ENCODE data around the gene CEP112. TPM values are rescaled to one million over a fixed set of nuclear protein-coding genes. Genes with fewer than 3 reads are reported as not detected.
A peak's percentile ranks its signal among the peaks of the same experiment; 100 is the strongest.

The CEP112 gene
- total and polyA plus RNA-seq, 2 donors (not counting 1 experiment from before 2014, with no cell fraction given): 5.4 to 6.4 TPM

DNA sequence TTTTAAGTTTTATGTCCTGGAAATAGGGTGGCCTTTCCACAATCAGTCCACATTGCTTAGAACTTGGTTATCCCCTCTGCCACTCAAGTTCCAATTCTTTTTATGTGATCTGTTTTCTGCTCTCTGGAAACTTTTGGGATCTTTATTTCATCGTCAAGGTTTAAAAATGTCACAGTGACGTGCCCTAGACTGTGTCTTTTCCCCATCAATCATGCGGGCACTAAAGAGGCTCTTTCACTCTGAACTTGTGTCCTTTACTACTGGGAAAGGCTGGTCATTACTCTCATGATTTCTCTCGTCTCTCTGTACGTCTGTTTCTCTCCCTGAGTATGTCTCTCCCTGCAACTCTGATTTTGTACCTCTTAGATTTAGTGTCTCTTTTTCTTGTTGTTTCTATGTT lies 440.7 kb downstream of the CEP112 start:
- H3K27me3 ChIP-seq (ENCODE audit: control insufficient read depth, insufficient read depth, low read length): no peaks in the 10 kb centered on the region
- H3K4me2 ChIP-seq (ENCODE audit: extremely low read depth, insufficient read depth, low read length): no peak overlapping the region
- H3K9ac ChIP-seq (ENCODE audit: insufficient read depth, low read length): no peak overlapping the region
- DNase-seq (ENCODE audit: low read depth in 2 of 2): no peak
- H3K4me1 ChIP-seq (ENCODE audit: control insufficient read depth, extremely low read depth, insufficient read depth, low read length): peaks cover 10% of the 10 kb centered on the region
- no peaks in the 10 kb centered on the region for H3K79me2 ChIP-seq (ENCODE audit: control insufficient read depth, insufficient read depth, low read length)
- no peaks in the 10 kb centered on the region for H4K20me1 ChIP-seq (ENCODE audit: control insufficient read depth, extremely low read depth, insufficient read depth, low read length)
- H3K27ac ChIP-seq (ENCODE audit: insufficient read depth, low read length): no peak overlapping the region
- no peaks in the 10 kb centered on the region for H3K9me3 ChIP-seq (ENCODE audit: control insufficient read depth, insufficient read depth, low read depth, low read length)
- no peak overlapping the region for H3K4me3 ChIP-seq (replicated peaks in 1 of 4; ENCODE audit: control extremely low read depth in 1 of 4, insufficient read depth in 1 of 4, low read depth in 3 of 4, low read length in 4 of 4)
- TF ChIP-seq CTCF (conservative IDR thresholded peaks at IDR 0.05 in 1 of 2, IDR thresholded peaks at IDR 0.05 in 1 of 2; ENCODE audit: low read depth in 1 of 2, low read length in 2 of 2): no peak
- no peak for TF ChIP-seq EZH2 (IDR thresholded peaks at IDR 0.05; ENCODE audit: low read length, missing control alignments)
- H3K36me3 ChIP-seq (ENCODE audit: control insufficient read depth, insufficient read depth, low read length): no peaks in the 10 kb centered on the region
- H2AFZ ChIP-seq (ENCODE audit: low read length): no peak overlapping the region

DNA sequence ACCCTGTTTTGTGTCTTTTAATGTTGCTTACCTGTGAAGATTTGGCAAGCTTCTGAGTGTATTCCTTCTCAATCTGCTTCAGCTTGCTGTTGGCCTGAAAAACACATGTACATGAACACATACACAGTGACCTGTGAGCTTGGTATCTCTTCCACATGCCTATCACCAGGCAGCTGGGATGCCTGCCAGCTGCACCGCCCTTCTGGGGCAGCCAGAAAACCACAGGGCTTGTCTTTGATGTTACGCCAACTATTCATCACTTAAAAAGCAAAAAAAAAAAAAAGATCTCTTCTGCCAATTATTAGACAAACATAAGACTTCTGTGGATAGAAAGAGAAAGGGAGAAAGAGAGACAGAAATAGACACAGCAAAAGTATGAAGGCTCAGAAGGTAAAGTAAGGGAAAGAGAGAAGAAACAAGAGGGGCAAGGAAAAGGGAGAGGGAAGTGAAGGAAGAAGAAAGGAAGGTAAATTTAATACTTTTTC lies 441.3 kb downstream of the CEP112 start:
- Histone ChIP-seq H3K4me1 (ENCODE audit: control insufficient read depth, extremely low read depth, insufficient read depth, low read length) (peaks cover 10% of the 10 kb centered on the region), H3K9me3 (ENCODE audit: control insufficient read depth, insufficient read depth, low read depth, low read length) (no peaks in the 10 kb centered on the region), H3K36me3 (ENCODE audit: control insufficient read depth, insufficient read depth, low read length) (no peaks in the 10 kb centered on the region), H3K9ac (ENCODE audit: insufficient read depth, low read length) (no peak overlapping the region), H3K79me2 (ENCODE audit: control insufficient read depth, insufficient read depth, low read length) (no peaks in the 10 kb centered on the region), H3K27ac (ENCODE audit: insufficient read depth, low read length) (no peak overlapping the region), H2AFZ (ENCODE audit: low read length) (no peak overlapping the region), H3K4me3 (replicated peaks in 1 of 4; ENCODE audit: control extremely low read depth in 1 of 4, insufficient read depth in 1 of 4, low read depth in 3 of 4, low read length in 4 of 4) (no peak overlapping the region), H3K4me2 (ENCODE audit: extremely low read depth, insufficient read depth, low read length) (no peak overlapping the region), H4K20me1 (ENCODE audit: control insufficient read depth, extremely low read depth, insufficient read depth, low read length) (no peaks in the 10 kb centered on the region), H3K27me3 (ENCODE audit: control insufficient read depth, insufficient read depth, low read length) (no peaks in the 10 kb centered on the region)
- peak; percentile 88 to 97 for DNase-seq (ENCODE audit: low read depth in 2 of 2)
- TF ChIP-seq CTCF (conservative IDR thresholded peaks at IDR 0.05 in 1 of 2, IDR thresholded peaks at IDR 0.05 in 1 of 2; ENCODE audit: low read depth in 1 of 2, low read length in 2 of 2) (no peak), EZH2 (IDR thresholded peaks at IDR 0.05; ENCODE audit: low read length, missing control alignments) (no peak)

- H3K4me2 ChIP-seq (ENCODE audit: extremely low read depth, insufficient read depth, low read length): no peak overlapping the region
- no peaks in the 10 kb centered on the region for H3K9me3 ChIP-seq (ENCODE audit: control insufficient read depth, insufficient read depth, low read depth, low read length)
- peak in 1 of 2 donors; percentile 15 for DNase-seq (ENCODE audit: low read depth in 2 of 2)
- no peak overlapping the region for H3K9ac ChIP-seq (ENCODE audit: insufficient read depth, low read length)
- no peaks in the 10 kb centered on the region for H3K79me2 ChIP-seq (ENCODE audit: control insufficient read depth, insufficient read depth, low read length)
- no peak overlapping the region for H2AFZ ChIP-seq (ENCODE audit: low read length)
- no peaks in the 10 kb centered on the region for H4K20me1 ChIP-seq (ENCODE audit: control insufficient read depth, extremely low read depth, insufficient read depth, low read length)
- H3K4me3 ChIP-seq (replicated peaks in 1 of 4; ENCODE audit: control extremely low read depth in 1 of 4, insufficient read depth in 1 of 4, low read depth in 3 of 4, low read length in 4 of 4): no peak overlapping the region
- no peak overlapping the region for H3K27ac ChIP-seq (ENCODE audit: insufficient read depth, low read length)
- H3K27me3 ChIP-seq (ENCODE audit: control insufficient read depth, insufficient read depth, low read length): no peaks in the 10 kb centered on the region
- TF ChIP-seq CTCF (conservative IDR thresholded peaks at IDR 0.05 in 1 of 2, IDR thresholded peaks at IDR 0.05 in 1 of 2; ENCODE audit: low read depth in 1 of 2, low read length in 2 of 2) (no peak), EZH2 (IDR thresholded peaks at IDR 0.05; ENCODE audit: low read length, missing control alignments) (no peak)
- peaks cover 10% of the 10 kb centered on the region for H3K4me1 ChIP-seq (ENCODE audit: control insufficient read depth, extremely low read depth, insufficient read depth, low read length)
- H3K36me3 ChIP-seq (ENCODE audit: control insufficient read depth, insufficient read depth, low read length): no peaks in the 10 kb centered on the region
Measured at GRCh38 chr17:65750166-65750565, 441.8 kb downstream of the CEP112 start.

Data from fibroblast of lung (primary cell).